Erythroblast (primary cell): ENCODE data around the gene ABHD2.

Experiments
- GATA1 ChIP-seq: IDR thresholded peaks from 2 replicates; pipeline ENCODE4 v1.6.1; 2011; ENCODE audit warnings: low read depth, mild to moderate bottlenecking, control low read depth, low read length, moderate library complexity
- POLR2A ChIP-seq: IDR thresholded peaks from 2 replicates; pipeline ENCODE4 v1.6.1; 2011; ENCODE audit warnings: mild to moderate bottlenecking, low read length

DNA sequence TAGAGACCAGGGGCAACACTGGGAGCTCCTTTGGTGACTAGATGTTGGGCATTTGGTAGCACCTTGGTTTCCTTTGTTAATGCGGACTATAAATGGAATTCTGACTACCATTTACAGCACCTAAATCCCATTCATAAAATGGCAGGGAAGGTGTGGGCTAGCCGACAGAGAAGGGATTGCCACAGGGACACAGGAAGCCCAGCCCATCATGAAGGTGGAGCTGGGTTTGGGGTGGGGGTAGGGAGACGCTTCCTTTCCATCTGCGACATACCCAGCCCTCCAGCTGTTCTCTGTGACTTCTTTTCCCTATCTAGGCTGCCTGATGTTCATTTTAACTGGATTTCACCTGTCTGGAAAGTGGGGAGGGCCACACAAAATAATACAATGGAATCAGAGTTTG is 21.0 kb downstream of the ABHD2 start:
- TF ChIP-seq POLR2A (no peak), GATA1 (no peak)
